GM12878 (cell line): Measurements from ENCODE around the gene MYO1D. TPM values are rescaled to one million over a fixed set of nuclear protein-coding genes. Genes with fewer than 3 reads are reported as not detected.

Source experiments
- CHD2 ChIP-seq: IDR thresholded peaks from 2 replicates; pipeline ENCODE4 v1.6.1; 2011; ENCODE audit warnings: low read depth, low read length, improper control_type of control experiment, borderline replicate concordance
- MEF2A ChIP-seq: IDR thresholded peaks from 2 replicates; pipeline ENCODE4 v1.6.1; 2011; ENCODE audit warnings: low read depth, mild to moderate bottlenecking, low read length, moderate library complexity; ENCODE audit not compliant: insufficient read depth
- MYC ChIP-seq: IDR thresholded peaks from 2 replicates; pipeline ENCODE4 v1.6.1; 2011; ENCODE audit warnings: mild to moderate bottlenecking, low read length, moderate library complexity, inconsistent platforms; ENCODE audit not compliant: insufficient read depth, insufficient replicate concordance, insufficient read length, severe bottlenecking
- NR2C2 ChIP-seq: IDR thresholded peaks from 2 replicates; pipeline ENCODE4 v1.6.1; 2011; ENCODE audit warnings: borderline replicate concordance, low read depth; ENCODE audit not compliant: control insufficient read depth, insufficient read length
- RAD21 ChIP-seq: IDR thresholded peaks from 2 replicates; pipeline ENCODE4 v1.6.1; 2011; ENCODE audit warnings: mild to moderate bottlenecking, low read depth, low read length, moderate library complexity; ENCODE audit not compliant: insufficient read depth
- RB1 ChIP-seq: fragments of 450-650 bp; formaldehyde crosslinking; IDR thresholded peaks from 2 replicates; pipeline ENCODE4 v1.6.1; 2017; ENCODE audit warnings: mild to moderate bottlenecking, borderline replicate concordance
- SIN3A ChIP-seq: IDR thresholded peaks from 2 replicates; pipeline ENCODE4 v1.6.1; 2012; ENCODE audit warnings: low read depth, low read length, improper control_type of control experiment
- TARDBP ChIP-seq: IDR thresholded peaks from 2 replicates; pipeline ENCODE4 v1.6.1; 2016; ENCODE audit warnings: borderline replicate concordance
- TCF12 ChIP-seq: IDR thresholded peaks from 2 replicates; pipeline ENCODE4 v1.6.1; 2011; ENCODE audit warnings: low read depth, mild to moderate bottlenecking, low read length
- polyA plus RNA-seq, 11 experiments: library from polyadenylated mRNA; depleted of rRNA in 4 of 11; unstranded in 6 of 11; stranded (reverse) in 5 of 11; fragments of >200 nt; fragmentation: Nextera tagmentation in 4 of 11; fragmentation: Illumina TruSeq in 1 of 11; extraction: Ambion mirVana in 4 of 11; extraction: Trizol in 1 of 11; gene quantifications; 1 replicate in 1 of 11; 2 replicates in 10 of 11; pipeline versions ENCODE4 v1.2.1 to v1.2.3, GENCODE V29; 2011 to 2016; ENCODE audit warnings: inconsistent platforms in 2 of 11, missing spikeins in 2 of 11, low read depth in 1 of 11
- total RNA-seq, 4 experiments: library from RNA; depleted of rRNA in 3 of 4; stranded (reverse); fragments of >200 nt in 3 of 4; fragmentation: Illumina TruSeq in 1 of 4; extraction: Trizol in 1 of 4; gene quantifications; 2 replicates each; pipeline versions ENCODE4 v1.2.1 to v1.2.3, GENCODE V29; 2013 to 2021
- TF ChIP-seq, protein P1 (sequence below), 3 experiments: IDR thresholded peaks in 2 of 3; conservative IDR thresholded peaks in 1 of 3; 2 replicates each; pipeline ENCODE4 v1.5.1; 2011; ENCODE audit warnings: low read depth in 3 of 3, low read length in 3 of 3, mild to moderate bottlenecking in 3 of 3, control low read depth in 2 of 3, moderate library complexity in 2 of 3, inconsistent platforms in 1 of 3, mixed read lengths in 1 of 3; ENCODE audit not compliant: control insufficient read depth in 2 of 3, insufficient read depth in 1 of 3; ENCODE audit errors: extremely low read depth in 1 of 3
- TF ChIP-seq, protein P2 (sequence below): IDR thresholded peaks from 2 replicates; pipeline ENCODE4 v1.6.1; 2011; ENCODE audit warnings: borderline replicate concordance, low read depth, mild to moderate bottlenecking, moderate library complexity, low read length; ENCODE audit not compliant: insufficient read depth, poor library complexity, severe bottlenecking
- TF ChIP-seq, protein P3 (sequence below): IDR thresholded peaks from 2 replicates; pipeline ENCODE4 v1.6.1; 2011; ENCODE audit warnings: mild to moderate bottlenecking, low read depth, low read length, moderate library complexity; ENCODE audit not compliant: insufficient replicate concordance
- TF ChIP-seq, protein P4 (sequence below): IDR thresholded peaks from 2 replicates; pipeline ENCODE4 v1.6.1; 2011; ENCODE audit warnings: low read depth, mild to moderate bottlenecking, low read length, moderate library complexity, borderline replicate concordance; ENCODE audit errors: extremely low read depth

Gene MYO1D
- total and polyA plus RNA-seq, 10 of the 15 experiments (the other 5 are each of a cell fraction or from before 2014, with no cell fraction given), result 1.8 to 37.7 (median 25.4) TPM

DNA sequence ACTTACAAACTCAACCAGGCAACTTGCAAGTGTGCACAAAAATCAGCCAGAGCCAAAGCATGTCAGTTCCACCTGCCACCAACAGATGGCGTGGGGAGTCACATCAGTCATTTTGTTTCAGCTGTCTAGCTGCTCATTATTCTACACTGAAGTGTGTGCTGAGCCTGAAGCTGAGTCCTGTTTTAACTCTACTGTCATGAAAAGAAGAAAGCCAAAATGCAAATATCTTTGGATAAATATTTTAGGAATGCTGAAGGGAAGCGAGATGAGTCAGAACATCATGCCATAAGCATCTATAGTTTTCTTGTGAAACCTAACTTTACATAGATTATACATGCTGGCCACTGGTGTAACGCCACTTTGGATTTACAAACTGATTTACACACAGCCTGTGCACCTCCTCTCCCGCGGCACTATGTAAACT lies 217.5 kb downstream of the MYO1D start (continued):
- TF ChIP-seq, protein P1, sequence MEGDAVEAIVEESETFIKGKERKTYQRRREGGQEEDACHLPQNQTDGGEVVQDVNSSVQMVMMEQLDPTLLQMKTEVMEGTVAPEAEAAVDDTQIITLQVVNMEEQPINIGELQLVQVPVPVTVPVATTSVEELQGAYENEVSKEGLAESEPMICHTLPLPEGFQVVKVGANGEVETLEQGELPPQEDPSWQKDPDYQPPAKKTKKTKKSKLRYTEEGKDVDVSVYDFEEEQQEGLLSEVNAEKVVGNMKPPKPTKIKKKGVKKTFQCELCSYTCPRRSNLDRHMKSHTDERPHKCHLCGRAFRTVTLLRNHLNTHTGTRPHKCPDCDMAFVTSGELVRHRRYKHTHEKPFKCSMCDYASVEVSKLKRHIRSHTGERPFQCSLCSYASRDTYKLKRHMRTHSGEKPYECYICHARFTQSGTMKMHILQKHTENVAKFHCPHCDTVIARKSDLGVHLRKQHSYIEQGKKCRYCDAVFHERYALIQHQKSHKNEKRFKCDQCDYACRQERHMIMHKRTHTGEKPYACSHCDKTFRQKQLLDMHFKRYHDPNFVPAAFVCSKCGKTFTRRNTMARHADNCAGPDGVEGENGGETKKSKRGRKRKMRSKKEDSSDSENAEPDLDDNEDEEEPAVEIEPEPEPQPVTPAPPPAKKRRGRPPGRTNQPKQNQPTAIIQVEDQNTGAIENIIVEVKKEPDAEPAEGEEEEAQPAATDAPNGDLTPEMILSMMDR (IDR thresholded peaks at IDR 0.05 in 2 of 3, conservative IDR thresholded peaks at IDR 0.05 in 1 of 3; ENCODE audit: control insufficient read depth in 2 of 3, extremely low read depth in 1 of 3, insufficient read depth in 1 of 3, low read depth in 3 of 3, low read length in 3 of 3), result peak; percentile 85 to 97 (median 94)
- TF ChIP-seq, protein P2, sequence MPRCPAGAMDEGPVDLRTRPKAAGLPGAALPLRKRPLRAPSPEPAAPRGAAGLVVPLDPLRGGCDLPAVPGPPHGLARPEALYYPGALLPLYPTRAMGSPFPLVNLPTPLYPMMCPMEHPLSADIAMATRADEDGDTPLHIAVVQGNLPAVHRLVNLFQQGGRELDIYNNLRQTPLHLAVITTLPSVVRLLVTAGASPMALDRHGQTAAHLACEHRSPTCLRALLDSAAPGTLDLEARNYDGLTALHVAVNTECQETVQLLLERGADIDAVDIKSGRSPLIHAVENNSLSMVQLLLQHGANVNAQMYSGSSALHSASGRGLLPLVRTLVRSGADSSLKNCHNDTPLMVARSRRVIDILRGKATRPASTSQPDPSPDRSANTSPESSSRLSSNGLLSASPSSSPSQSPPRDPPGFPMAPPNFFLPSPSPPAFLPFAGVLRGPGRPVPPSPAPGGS, result no peak
- TF ChIP-seq RB1 (no peak), CHD2 (no peak), TCF12 (peak; percentile 46; the same call in 1 of the 2 replicates), SIN3A (no peak), MYC (no peak), TARDBP (no peak), NR2C2 (no peak), MEF2A (no peak), RAD21 (peak; percentile 61)
- TF ChIP-seq, protein P3, sequence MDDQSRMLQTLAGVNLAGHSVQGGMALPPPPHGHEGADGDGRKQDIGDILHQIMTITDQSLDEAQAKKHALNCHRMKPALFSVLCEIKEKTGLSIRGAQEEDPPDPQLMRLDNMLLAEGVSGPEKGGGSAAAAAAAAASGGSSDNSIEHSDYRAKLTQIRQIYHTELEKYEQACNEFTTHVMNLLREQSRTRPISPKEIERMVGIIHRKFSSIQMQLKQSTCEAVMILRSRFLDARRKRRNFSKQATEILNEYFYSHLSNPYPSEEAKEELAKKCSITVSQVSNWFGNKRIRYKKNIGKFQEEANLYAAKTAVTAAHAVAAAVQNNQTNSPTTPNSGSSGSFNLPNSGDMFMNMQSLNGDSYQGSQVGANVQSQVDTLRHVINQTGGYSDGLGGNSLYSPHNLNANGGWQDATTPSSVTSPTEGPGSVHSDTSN, result no peak
- TF ChIP-seq, protein P4, sequence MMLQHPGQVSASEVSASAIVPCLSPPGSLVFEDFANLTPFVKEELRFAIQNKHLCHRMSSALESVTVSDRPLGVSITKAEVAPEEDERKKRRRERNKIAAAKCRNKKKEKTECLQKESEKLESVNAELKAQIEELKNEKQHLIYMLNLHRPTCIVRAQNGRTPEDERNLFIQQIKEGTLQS, result no peak
